B cell (primary cell): ENCODE data around the gene RNH1. TPM values are rescaled to one million over a fixed set of nuclear protein-coding genes. Genes with fewer than 3 reads are reported as not detected.
A peak's percentile ranks its signal among the peaks of the same experiment; 100 is the strongest.

ENCODE experiments used
- ATAC-seq: fragments of 200-7000 bp; cut with Tn5 transposase; one replicate; pipeline ENCODE4 v1.10.0; 2021; ENCODE audit warnings: low read depth, mild to moderate bottlenecking, moderate number of reproducible peaks, moderate library complexity
- CTCF ChIA-PET: fragments of 350-600 bp; sonication (Branson Sonifier 250); formaldehyde crosslinking; loops from one replicate; lab custom pipeline; 2021; ENCODE audit warnings: antibody characterized with exemption, inconsistent platforms; lab: Charles Lee
- POLR2A ChIA-PET: fragments of 350-600 bp; sonication (Branson Sonifier 250); formaldehyde crosslinking; loops from one replicate; lab custom pipeline; 2021; ENCODE audit warnings: antibody characterized with exemption; lab: Charles Lee
- DNase-seq: peaks from one replicate; pipeline ENCODE4 v3.0.0; 2013
- H2AFZ ChIP-seq: 2 replicates; pipeline ENCODE4 v1.6.1; 2012; ENCODE audit warnings: mild to moderate bottlenecking, low read depth, low read length; ENCODE audit not compliant: insufficient read depth, poor library complexity, severe bottlenecking
- H3K27ac ChIP-seq, 2 donors: 1 replicate in 1 of 2; 2 replicates in 1 of 2; pipeline ENCODE4 v1.5.1; 2012 to 2013; ENCODE audit warnings: low read length in 2 of 2, mild to moderate bottlenecking in 2 of 2, moderate library complexity in 1 of 2
- H3K27me3 ChIP-seq, 4 experiments: fragments of 200-600 bp in 1 of 4; sonication (generic) in 1 of 4; replicated peaks in 1 of 4; 1 replicate in 2 of 4; 2 replicates in 2 of 4; pipeline versions ENCODE4 v1.6.1 to v1.7.0; 2013 to 2016; ENCODE audit warnings: low read length in 3 of 4, mild to moderate bottlenecking in 2 of 4, mixed read lengths in 1 of 4, moderate library complexity in 1 of 4; ENCODE audit not compliant: insufficient read depth in 4 of 4, control insufficient read depth in 3 of 4; ENCODE audit errors: control extremely low read depth in 1 of 4
- H3K36me3 ChIP-seq, 2 experiments: replicated peaks in 1 of 2; 1 replicate in 1 of 2; 2 replicates in 1 of 2; pipeline versions ENCODE4 v1.6.1 to v1.7.1; 2013; ENCODE audit warnings: low read length in 1 of 2; ENCODE audit not compliant: insufficient read depth in 2 of 2, control insufficient read depth in 1 of 2; ENCODE audit errors: control extremely low read depth in 1 of 2, extremely low read depth in 1 of 2
- H3K4me1 ChIP-seq, 2 donors: fragments of 200-600 bp in 1 of 2; sonication (generic) in 1 of 2; 1 replicate in 1 of 2; 2 replicates in 1 of 2; pipeline versions ENCODE4 v1.5.1 to v1.6.1; 2013 to 2017; ENCODE audit warnings: low read length in 2 of 2; ENCODE audit not compliant: control insufficient read depth in 2 of 2, insufficient read depth in 2 of 2
- H3K4me2 ChIP-seq: replicated peaks from 2 replicates; pipeline ENCODE3; 2012; ENCODE audit warnings: mild to moderate bottlenecking, low read depth, low read length; ENCODE audit not compliant: poor library complexity, severe bottlenecking
- H3K4me3 ChIP-seq, 5 experiments: fragments of 200-600 bp in 1 of 5; sonication (generic) in 1 of 5; 1 replicate in 3 of 5; 2 replicates in 2 of 5; pipeline versions ENCODE4 v1.5.1 to v1.7.0; 2011 to 2016; ENCODE audit warnings: low read length in 4 of 5, mild to moderate bottlenecking in 4 of 5, low read depth in 2 of 5, control low read depth in 1 of 5, moderate library complexity in 1 of 5; ENCODE audit not compliant: insufficient read depth in 1 of 5; ENCODE audit errors: control extremely low read depth in 1 of 5, extremely low read depth in 1 of 5
- H3K79me2 ChIP-seq: fragments of 200-600 bp; sonication (generic); one replicate; pipeline ENCODE4 v1.6.0; 2016; ENCODE audit warnings: low read length; ENCODE audit not compliant: control insufficient read depth, insufficient read depth
- H3K9ac ChIP-seq: fragments of 200-600 bp; sonication (generic); 2 replicates; pipeline ENCODE4 v1.6.1; 2017; ENCODE audit warnings: mild to moderate bottlenecking, low read length, moderate library complexity
- H3K9me3 ChIP-seq, 3 donors: one replicate each; pipeline versions ENCODE4 v1.6.1 to v1.7.1; 2013; ENCODE audit warnings: low read length in 2 of 3; ENCODE audit not compliant: control insufficient read depth in 2 of 3, insufficient read depth in 1 of 3; ENCODE audit errors: control extremely low read depth in 1 of 3
- H4K20me1 ChIP-seq: 2 replicates; pipeline ENCODE4 v1.6.0; 2012; ENCODE audit warnings: mild to moderate bottlenecking, low read length; ENCODE audit not compliant: insufficient read depth, control insufficient read depth, poor library complexity, severe bottlenecking
- H3K27ac Mint-ChIP-seq: one replicate; pipeline ENCODE4 v1.8.0; 2021; ENCODE audit warnings: mixed read lengths
- H3K27me3 Mint-ChIP-seq: one replicate; pipeline ENCODE4 v1.8.0; 2021; ENCODE audit warnings: mixed read lengths
- H3K4me1 Mint-ChIP-seq: one replicate; pipeline ENCODE4 v1.8.0; 2021; ENCODE audit warnings: mixed read lengths
- H3K4me3 Mint-ChIP-seq: one replicate; pipeline ENCODE4 v1.8.0; 2021; ENCODE audit warnings: mixed read lengths
- H3K9me3 Mint-ChIP-seq: one replicate; pipeline ENCODE4 v1.8.0; 2022; ENCODE audit warnings: mixed read lengths; ENCODE audit not compliant: insufficient read depth
- EZH2 ChIP-seq: IDR thresholded peaks from 2 replicates; pipeline ENCODE4 v1.6.1; 2012; ENCODE audit warnings: borderline replicate concordance, low read depth, mild to moderate bottlenecking, moderate library complexity, low read length; ENCODE audit not compliant: insufficient read depth, poor library complexity, severe bottlenecking
- WGBS: methylation state at CpG from one replicate; pipeline ENCODE4 v1.1.5; 2013; ENCODE audit warnings: missing lambda C conversion rate; ENCODE audit not compliant: insufficient coverage; 5-methylcytosine and 5-hydroxymethylcytosine counted together
- intact Hi-C: fragments of 100-400 bp; cut with micrococcal nuclease; formaldehyde crosslinking; loops from one replicate; pipeline ENCODE4 v1.10.0; 2022
- polyA plus RNA-seq: library from polyadenylated mRNA; depleted of rRNA; stranded (reverse); fragments of >200 nt; gene quantifications from 2 replicates; pipeline ENCODE4 v1.2.3, GENCODE V29; 2012
- total RNA-seq, 2 donors: library from RNA; stranded (reverse); fragments of 120-200 nt in 1 of 2; gene quantifications; 1 replicate in 1 of 2; 2 replicates in 1 of 2; pipeline versions ENCODE4 v1.2.3 to v1.2.4, GENCODE V29; 2013 to 2022
- TF ChIP-seq, protein P1 (sequence below): fragments of 200-600 bp; IDR thresholded peaks from one replicate; pipeline ENCODE4 v1.8.0; 2022; ENCODE audit warnings: antibody characterized with exemption, mild to moderate bottlenecking

The RNH1 gene
- total and polyA plus RNA-seq, 2 donors (not counting 1 experiment from before 2014, with no cell fraction given), result 81.0 to 159 TPM

DNA sequence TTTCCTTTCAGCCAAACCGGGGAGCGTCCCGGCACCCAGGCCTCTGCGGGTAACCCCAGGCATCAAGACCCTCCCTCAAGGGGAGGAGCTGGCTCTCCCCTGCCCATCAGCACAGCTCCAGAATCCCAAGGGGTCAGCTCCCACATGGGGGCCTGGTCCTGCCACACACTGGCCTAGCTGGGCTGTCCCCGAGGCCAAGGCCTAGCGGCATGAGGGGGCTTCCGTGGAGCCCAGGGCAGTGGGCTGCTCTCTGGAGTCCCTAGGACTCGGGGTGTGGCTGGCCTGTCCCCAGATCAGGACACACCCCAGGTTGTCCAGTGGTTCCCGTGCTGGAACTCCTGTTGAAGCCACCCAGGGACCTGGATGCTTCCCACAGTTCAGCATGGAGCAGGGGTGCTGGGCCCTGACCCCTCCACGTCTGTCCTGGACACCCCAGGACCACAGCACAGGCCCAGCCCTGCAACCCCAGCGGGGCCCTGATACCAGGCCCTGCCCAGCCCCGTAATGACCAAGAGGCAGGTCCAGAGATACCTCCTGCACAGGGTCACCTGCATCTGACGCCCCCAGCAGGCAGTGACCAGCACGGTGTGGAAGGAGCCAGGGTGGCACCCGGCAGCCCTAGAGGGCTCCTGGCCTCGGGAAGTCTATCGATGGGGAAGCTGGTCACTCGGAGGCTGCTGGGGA lies 22.8 kb upstream of the RNH1 start:
- WGBS, result 96% methylated on average over 18 of the region's 18 CpGs
- Histone ChIP-seq H3K9me3 (no peaks in the 10 kb centered on the region), H3K36me3 (peaks cover 0 to 25% of the 10 kb centered on the region in 2 experiments), H3K79me2 (peaks cover 14% of the 10 kb centered on the region), H3K4me3 (no peak overlapping the region), H3K27me3 (no peaks in the 10 kb centered on the region), H3K27ac (no peak overlapping the region), H3K4me2 (no peak overlapping the region), H3K9ac (no peak overlapping the region), H3K4me1 (peaks cover 5 to 10% of the 10 kb centered on the region in 2 donors), H4K20me1 (peaks cover 36% of the 10 kb centered on the region), H2AFZ (no peak overlapping the region)
- Mint-ChIP-seq H3K27me3 (no peaks in the 10 kb centered on the region), H3K27ac (no peak overlapping the region), H3K9me3 (no peaks in the 10 kb centered on the region), H3K4me1 (peaks cover 3% of the 10 kb centered on the region), H3K4me3 (no peak overlapping the region)
- ChIA-PET CTCF (interaction anchor here (1.0 kb wide), 1 partner anchor 11 kb away, joined by 3 read pairs; no protein-coding TSS in a partner anchor), POLR2A (no interaction called here)
- TF ChIP-seq, protein P1, sequence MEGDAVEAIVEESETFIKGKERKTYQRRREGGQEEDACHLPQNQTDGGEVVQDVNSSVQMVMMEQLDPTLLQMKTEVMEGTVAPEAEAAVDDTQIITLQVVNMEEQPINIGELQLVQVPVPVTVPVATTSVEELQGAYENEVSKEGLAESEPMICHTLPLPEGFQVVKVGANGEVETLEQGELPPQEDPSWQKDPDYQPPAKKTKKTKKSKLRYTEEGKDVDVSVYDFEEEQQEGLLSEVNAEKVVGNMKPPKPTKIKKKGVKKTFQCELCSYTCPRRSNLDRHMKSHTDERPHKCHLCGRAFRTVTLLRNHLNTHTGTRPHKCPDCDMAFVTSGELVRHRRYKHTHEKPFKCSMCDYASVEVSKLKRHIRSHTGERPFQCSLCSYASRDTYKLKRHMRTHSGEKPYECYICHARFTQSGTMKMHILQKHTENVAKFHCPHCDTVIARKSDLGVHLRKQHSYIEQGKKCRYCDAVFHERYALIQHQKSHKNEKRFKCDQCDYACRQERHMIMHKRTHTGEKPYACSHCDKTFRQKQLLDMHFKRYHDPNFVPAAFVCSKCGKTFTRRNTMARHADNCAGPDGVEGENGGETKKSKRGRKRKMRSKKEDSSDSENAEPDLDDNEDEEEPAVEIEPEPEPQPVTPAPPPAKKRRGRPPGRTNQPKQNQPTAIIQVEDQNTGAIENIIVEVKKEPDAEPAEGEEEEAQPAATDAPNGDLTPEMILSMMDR, result no peak
- TF ChIP-seq EZH2, result no peak
- intact Hi-C loops, result no loop called here
- DNase-seq, result peak; percentile 20
- ATAC-seq, result no peak
